ENCODE data around the gene PGAP6.

DNA sequence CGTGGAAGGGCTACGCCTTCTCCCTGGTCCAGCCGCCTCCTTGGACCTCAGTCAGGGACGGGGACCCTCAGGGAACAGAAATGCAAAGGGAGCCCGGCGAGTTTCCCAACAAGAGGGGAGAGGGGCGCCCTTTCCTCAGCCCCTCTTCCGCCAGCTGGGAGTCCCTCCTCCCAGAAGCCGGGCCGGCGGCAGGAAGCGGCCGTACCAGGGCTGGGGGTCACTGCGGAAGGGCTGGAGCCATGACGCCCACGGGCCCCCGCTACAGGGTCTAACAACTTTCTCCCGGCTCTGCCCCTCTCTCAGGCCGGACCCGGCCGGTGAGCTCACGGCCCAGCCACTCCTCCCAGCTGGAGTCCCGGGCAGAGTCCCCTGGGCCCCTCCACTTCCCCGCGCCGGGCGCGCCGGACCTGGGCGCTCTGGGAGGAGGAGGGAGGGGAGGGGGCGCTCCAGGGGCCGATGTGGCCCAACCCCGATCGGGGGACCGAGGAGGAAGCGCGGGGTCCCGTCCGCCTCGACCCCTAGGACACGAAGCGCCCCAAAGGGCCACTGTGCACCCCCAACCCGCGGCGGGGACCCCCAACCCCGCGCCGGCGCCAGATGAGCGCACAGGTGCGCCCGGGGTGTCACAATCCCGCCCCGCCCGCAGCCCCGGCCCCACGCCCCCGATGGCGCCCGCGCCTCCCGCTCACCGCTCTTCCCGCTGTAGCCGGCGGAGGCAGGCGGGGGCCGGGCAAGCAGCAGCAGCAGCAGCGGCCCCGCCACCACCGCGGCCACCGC, 578 bp downstream of the PGAP6 start:
- TF ChIP-seq CTCF (IDR thresholded peaks at IDR 0.05) = no peak
- no peak for TF ChIP-seq POLR2A (IDR thresholded peaks at IDR 0.05)
